CD4-positive, alpha-beta T cell treated with Interleukin-21 for 1 hour (primary cell): ENCODE data around the gene GUCD1.
A peak's percentile ranks its signal among the peaks of the same experiment; 100 is the strongest.
"Not testable (repeated sequence)": the region's sequence is repeated elsewhere in the genome, so short reads cannot be mapped to it uniquely, and the experiment has no call there.

Source experiments
- DNase-seq: peaks from one replicate; pipeline ENCODE4 v3.0.0-alpha.2; 2020

Gene GUCD1

DNA sequence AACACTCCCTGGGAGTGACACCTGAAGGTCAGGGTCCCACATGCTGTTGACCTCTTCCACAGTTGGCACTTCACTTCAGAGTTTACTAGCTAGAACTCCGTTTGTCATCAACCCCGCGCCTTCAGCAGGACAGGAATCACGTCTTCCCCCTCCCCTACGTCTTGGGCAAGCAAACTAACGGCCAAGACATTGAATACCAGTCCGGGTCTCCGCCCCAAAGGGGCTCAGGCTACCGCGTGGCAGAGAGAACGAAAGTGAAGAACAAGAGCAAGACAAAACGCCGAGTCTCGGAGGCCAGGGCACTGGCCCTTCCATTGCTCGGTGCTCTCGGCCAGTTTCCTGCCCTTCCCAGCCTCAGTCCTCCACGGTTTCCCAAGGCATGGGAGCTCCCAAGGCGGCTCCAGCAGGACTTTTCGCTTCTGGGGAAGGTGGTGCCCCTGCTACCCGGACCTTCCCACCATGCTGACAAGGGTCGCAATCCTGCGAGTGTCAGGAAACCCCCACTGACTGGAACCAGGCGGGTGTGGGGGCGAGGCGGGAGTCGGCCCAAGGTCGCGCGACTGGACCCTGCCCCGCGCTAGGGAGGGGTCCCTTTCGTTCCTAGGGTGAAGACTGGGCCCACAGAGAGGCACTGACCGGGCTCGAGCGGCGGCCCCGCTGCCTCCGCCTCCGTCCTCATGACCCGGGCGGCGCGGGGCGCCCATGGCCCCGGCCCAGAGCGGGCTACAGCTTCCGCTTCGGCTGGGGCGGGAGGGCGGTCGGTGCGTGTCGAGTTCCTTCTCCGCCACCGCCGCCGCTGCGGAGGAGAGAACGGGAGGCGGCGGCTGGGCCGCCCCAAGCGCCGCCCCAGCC, at the start of gene GUCD1:
Gene GUCD1 (minus strand): TSS at position 826 of the 852 bp plus-strand sequence. CDS start 147 bp downstream, at position 679.
- DNase-seq: peak; percentile 24

DNA sequence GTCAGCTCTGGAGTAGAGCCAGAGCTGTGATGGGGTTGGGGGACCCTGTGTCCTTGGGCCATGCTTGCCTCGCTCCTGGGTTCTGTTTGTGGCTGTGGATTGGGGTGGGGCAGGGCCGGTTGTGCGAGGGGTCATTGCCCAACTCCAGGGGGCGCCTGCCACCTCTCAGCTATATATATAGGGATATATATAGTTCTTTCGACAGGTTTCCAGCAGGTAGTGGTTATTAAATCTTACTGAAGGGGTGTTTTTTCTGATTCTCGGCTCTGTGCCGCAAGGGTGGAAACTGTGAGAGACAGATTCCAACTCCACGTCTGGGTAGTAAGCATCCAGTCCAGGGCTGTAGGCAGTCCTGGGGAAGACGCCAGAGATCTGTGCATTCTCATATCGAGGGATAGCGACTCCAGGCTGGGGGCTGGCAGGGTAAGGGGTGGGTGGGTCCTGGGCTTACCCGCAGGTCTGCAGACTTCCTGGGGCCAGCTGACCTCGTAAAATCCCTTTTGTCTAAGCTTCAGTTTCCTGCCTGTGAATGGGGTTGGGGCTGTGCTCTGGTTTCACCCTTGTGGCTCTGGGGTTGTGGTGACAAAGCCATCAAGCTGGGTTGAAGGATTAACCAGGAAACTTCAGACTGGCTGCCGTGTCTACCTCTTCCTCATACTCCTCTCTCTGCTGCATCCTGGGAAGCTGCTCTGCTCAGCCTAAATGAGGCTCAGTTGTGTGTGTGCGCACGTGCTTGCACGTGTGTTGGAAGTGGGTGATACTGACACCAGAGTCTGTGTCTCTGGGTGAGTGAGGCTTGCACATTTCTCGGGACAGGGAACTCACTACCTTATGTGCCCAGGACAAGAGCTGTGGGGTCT, 49.1 kb upstream of the GUCD1 start:
- peak; percentile 19 for DNase-seq

DNA sequence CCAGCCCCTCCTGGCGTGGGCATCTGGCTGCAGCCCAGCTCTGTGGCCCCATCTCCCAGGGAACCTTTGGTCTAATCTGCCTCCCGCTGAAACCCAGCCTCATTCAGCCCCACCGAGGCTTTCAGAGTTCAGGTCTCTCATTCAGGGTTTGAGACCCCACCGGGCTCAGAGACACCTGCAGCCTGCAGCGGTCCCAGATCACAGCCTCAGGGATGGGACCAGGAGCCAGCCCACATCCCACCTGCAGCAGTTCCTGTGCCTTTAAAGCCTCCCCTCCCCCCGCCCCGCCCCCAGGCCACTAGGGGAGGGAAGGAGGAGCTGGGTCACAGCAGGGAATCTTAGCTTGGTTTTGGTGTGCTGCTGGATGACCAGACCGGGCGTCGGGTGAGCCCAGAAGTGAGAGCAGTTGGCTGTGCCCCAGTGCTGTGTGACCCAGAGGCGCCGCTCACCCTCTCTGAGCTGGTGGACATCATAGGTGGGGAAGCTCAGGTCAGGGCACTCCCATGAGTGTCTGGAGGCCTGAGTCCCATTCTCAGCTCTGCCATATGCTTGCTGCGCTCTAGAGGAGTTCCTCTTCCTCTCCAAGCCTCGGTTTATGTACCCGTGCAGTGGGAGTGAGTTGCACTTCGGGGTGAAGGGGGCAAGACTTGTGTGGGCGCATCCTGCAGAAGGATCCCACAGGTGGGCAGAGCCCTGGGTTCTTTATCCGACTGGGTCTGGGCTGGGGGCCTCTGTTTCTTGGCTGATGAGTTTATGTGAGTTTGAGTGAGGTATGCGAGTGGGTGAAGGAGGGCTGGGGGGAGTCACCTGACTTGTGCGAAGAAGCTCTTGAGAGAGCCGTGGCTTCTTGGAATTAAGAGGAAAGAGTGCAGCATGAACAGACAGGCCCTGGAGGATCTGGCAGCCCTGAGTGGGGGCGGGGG, 48.2 kb upstream of the GUCD1 start, which contains the start of gene GGT1:
Gene GGT1 (plus strand): TSS at position 347 of the 923 bp plus-strand sequence. CDS start 7,889 bp downstream, outside the sequence.
- DNase-seq: not testable (repeated sequence)

DNA sequence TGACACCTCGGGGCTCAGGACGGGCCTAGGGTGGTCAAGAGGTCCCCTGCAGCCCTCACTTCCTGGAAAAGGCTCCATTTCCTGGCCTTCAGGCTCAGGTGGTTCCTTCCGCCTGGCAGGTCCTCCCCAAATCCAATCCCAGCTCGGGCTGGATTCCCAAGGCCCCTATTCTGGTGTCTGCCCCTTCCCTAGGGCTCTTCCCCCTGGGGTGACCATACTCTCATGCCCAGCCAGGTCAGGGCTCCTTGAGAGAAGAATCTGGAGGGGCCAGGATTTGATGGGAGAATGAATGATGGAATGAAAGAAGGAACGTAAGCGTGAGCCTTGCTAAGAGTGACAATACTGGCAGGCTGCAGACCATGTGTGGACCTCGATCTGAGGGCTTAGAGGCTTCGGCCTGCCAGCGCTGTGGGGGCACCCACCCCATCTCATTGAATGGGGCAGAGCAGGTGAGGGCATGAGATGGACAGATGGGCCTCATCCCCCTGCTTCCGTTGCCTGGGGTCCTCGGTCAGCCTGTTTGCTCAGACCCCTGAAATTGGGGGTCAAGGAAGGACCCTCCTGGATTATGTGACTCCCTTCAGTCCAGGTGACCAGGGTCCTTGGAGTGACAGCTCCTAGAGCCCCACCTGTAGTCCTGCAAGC, 47.3 kb upstream of the GUCD1 start:
- DNase-seq: not testable (repeated sequence)

DNA sequence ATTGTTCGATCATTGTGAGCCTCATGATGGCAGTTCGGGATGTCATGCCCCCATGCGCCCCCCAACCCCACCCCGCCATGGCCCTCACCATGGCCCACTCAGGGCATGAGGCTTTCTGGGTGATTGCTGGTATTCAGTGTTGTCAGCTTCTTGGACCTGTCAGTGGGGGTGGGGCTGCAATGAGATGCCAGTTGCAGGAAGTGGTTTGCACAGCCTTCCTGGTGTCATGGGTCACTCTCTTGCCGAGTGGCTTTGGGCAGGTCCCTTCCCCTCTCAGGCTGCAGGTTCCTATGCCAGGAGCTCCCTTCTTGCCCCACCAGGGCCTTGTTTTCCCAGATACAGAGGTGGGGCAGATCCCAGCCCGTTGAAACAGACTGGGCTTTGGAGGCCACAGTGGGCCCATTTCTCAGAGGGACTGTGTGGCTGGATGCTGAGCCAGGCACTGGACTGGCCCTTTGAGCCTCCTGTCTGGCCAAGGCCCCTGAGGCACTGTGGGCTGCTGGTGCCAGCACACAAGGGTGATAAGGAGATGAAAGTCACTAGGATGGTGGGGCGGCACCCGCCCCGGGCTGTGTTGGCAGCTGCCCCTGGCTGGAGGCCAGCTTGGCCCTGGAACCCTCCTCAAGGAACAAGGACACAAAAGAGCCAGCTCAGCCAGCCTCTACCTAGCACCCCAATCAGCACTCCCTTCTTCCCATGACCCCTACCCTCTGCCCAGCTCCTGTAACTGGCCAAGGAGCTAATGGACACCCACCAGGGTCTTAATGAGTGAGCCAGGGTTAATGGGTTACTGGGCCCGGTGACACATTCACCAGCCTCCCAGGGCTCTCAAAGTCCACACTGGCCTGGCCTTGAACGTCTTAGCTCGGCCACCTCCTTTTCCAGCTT, 46.5 kb upstream of the GUCD1 start:
- peak; percentile 12 for DNase-seq

DNA sequence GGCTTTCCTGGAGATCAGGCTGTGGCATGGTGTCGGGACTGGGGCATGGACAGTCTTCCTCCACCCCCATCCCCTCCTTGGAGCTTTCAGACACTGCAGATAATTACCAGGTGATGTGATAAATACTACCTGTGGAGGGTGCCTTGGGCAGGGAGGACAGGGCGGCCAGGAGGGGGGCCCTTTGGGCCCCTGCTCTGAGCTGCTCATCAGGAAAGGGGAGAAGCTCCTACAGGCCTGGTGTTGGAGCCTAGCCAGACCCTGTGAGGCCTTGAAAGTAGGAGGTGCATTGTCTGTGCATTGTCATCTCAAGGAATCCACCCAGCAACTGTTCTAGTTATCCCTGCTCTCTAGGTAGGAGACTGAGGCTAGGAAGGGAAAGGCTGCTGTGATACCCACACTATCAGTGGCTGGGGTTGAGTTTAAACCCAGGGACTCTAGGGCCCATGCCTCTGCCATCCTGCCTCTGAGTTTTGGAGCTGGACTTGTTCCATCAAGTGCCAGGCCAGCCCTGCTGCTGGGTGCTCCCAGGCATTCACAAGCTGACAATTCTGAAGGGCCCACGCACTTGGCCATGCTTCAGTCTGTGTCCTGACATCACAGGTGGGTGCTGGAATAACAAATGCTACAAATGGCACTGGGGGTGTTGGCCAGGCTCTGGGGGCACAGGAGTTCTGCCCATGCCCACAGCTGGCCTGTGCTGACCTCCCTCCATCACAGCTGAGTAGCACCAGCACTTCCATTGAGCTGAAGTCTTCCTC, 45.2 kb upstream of the GUCD1 start:
- DNase-seq: not testable (repeated sequence)

DNA sequence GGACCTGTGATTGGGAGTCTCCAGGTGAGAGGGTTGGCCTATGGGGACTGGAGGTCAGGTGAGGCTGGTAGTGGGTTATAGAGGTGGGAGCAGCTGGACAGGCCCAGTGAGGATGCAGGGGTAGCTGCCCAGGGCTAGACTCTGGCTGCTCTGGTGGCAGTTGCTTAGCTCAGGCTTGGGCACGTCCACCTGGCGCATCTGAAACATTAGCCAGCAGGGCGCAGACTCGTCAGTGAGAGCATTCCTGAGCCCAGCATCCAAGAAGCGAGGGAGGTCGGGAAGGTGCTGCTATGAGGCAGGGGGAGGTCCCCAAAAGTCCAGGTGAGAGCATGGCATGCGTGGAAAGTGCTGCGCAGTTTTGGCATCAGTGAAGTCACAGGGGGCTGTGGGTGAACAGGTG, 44.6 kb upstream of the GUCD1 start:
- DNase-seq: no peak

DNA sequence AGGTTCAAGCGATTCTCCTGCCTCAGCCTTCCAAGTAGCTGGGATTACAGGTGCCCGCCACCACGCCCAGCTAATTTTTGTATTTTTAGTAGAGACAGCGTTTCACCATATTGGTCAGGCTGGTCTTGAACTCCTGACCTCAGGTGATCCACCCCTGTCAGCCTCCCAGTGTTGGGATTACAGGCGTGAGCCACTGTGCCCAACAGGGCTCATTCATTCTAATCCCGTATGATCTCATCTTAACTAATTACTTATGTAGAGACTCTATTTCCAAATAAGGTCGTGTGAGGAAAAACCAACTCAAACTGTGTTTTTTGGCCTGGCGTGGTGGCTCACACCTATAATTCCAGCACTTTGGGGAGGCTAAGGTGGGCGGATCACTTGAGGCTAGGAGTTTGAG, 42.1 kb upstream of the GUCD1 start:
- not testable (repeated sequence) for DNase-seq

DNA sequence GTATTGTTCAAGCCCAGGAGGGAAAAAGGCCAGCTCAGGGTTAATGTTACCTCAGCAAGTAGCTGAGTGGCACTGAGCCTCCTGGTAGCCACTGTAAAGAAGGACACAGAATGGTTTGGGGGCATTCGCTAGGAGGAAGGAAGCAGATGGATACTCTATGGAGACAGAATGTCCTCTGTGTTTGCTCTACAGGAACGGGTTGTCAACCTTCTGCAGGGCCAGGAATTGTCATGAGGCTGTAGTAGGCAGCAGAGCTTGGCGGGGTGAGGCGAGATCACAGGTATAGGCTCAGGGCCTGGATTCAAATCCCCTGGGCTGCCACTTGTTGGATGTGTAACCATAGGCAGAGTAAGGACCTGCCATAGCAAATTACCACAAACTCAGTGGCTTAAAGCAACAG, 40.9 kb upstream of the GUCD1 start:
- DNase-seq: no peak

DNA sequence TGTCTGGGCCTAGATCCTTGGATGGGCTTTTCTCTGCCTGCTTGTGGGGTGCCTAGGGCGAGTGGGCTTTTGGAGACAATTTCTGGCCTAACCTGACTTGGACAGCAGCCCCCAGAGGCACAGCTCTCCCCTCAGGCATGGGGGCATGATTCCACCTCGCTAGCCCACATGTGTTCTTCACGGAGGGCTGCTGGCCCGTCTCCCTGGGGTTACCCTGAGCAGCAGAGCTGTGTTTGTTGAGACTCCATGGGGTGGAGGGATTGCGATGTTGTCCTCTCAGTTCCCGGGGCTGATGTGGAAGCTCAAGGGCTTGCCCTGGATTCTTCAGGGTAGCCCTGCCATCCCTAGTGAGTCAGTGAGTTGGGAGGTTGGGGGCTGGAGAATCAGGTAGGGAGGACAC, 40.3 kb upstream of the GUCD1 start:
- no peak for DNase-seq

DNA sequence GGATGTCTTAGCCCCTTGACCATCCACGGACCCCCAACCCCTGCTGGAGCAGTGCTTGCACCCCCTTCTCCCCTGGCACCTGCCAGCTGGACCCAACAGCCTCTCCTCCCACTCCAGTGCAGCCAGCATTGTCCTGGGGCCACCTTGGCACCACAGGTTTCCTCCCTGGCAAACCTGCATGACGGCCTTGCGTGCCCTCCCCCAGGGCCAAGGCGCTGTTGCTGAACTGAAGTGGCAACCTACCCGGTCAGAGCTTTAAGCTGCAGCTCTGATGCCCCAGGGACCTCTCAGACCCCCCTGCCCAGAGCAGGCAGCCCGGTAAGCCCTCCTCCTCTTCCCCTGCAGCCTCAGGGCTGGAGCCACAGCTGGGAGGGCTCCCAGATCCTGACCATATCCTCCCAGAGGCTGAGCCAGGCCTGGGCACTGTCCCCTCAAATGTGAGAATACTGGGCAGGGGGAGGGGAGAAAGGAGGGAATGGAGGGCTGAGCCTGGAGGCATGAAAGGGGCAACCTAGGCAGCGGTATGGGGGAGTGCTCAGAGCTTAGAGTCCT, 39.7 kb upstream of the GUCD1 start:
- DNase-seq: no peak

DNA sequence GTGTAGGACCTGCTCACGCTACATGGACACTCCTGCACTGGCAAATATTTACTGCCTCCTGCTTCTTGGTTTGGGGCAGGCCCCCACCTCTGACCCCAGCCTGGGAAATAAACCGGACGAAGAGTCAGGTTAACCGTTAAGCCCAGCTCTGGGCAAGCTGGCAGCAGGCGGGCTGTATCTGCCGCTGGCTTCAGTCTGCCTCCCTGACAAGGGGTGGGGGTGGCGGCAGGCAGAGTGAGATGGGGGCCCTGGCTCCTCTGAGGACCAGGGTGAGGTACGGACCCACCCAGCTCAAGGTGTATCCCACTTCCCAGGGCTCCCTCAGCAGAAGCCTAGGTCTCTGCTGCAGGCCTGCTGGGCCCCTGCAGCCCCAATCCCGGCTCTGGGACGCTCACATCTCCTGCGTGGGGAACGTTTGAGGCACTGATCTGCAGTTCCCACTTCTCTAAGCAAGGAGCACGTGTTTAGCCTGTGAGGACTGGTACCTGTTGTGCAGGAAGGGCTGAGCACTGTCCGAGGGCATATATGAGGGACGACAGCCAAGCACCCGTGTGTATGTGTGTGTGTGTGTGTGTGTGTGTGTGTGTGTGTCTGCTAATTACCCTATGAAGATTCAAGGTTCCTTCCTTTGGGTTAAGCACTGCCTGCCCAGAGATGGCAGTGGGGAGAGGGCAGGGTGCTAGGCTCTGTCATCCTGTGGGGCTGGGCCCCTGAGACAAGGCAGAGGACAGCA, 39.1 kb upstream of the GUCD1 start:
- DNase-seq: no peak

DNA sequence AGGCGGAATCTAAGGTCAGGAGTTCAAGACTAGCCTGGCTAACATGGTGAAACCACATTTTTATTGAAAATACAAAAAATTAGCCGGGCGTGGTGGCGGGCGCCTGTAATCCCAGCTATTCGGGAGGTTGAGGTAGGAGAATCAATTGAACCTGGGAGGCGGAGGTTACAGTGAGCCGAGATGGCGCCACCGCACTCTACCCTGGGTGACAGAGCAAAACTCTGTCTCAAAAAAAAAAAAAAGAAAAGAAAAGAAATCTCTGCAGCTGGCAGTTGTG, 38.6 kb upstream of the GUCD1 start:
- DNase-seq: not testable (repeated sequence)

DNA sequence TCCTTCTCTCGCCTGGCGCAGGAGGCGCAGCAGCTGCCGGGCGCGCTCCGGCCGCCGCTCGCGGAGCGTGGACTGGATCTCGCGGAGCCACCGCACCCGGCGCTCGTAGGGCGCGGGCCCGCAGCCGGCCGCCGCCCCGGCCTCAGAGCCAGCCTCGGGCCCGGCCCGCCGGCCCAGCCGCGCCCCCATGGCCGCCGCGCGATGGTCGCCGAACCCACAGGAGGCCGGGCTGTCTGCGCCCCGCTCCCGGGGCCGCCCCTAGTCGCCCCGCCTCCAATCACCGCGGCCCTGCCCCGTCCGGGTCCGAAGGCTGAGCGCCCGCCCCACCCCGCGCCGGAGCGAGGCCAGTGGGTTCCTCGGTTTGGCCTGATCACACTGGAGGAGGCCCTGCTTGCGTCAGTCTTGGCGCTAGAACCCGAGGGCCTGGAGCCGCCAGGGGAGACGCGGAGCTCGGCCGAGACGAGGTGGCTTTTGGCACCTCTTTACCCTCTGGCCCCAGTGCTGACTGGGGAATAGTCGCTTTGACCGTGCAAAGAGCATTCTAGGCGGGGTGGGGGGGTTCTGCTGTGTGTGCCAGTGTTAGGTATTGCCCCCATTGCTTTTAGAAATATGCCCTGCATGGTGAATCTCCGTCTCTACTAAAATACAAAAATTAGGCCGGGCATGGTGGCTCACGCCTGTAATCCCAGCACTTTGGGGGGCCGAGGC, 38.1 kb upstream of the GUCD1 start, which contains the start of gene LRRC75B:
Gene LRRC75B (minus strand): TSS at position 223 of the 708 bp plus-strand sequence. CDS start 34 bp downstream, at position 189.
- peak; percentile 13 for DNase-seq

DNA sequence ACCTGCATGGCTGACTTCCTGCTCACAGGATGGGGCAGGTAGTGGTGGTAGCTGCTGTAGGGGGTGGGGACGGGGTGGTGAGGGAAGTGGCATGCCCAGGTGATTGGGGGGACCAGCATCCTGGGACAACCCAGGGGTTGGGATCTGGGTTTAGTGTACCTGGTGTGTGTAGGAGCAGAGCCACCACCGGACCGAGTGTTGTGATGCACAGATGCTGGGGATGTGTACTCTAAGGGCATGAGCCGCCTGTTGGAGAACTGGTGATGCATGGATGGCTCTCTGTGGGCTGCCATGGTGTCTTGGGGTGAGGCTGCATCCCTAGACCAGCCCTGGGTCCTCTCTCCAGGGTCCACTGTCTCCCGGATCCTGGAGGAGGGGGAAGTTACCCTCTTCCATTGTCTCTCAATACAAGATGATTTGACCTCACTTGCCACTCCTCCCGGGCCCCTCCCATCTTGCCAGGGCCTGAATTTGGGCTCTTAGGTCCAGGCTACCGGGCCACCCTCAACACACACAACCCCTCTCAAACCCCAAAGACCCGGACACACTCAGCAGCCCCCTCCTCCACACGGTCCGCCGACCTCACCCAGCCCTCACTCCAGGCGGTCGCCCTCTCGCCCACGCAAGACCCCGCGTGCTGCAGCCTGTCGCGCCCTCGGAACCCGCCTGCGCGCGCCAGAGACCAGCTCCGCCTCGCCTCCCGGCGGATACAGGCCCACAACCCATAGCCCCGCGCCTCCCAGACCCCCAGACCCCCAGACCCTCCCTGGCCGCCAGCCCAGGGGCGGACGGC, 37.3 kb upstream of the GUCD1 start:
- no peak for DNase-seq

DNA sequence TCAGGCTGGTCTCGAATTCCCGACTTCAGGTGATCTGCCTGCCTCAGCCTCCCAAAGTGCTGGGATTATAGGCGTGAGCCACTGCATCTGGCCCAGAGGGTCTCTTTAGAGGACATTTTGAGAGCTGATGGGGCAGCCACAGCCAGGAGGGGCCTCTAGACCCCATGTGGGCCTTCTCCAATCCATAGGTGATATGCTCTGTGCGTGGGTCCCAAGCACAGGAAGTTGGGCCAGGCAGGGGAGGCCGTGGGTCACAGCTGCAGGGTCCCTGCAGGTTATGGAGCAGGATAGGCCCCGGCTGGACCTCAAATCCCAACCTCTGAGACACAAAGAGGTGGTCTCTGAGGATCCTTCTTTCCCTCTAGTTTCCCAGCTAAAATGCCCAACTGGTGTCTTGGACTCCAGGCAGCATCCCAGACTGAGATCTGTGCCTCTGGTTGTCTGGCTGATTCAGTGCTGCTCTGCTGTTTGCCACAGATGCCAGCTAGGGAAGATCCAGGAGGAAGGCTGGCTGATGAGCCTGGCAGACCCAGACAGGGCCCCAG, 36.4 kb upstream of the GUCD1 start:
- no peak for DNase-seq

DNA sequence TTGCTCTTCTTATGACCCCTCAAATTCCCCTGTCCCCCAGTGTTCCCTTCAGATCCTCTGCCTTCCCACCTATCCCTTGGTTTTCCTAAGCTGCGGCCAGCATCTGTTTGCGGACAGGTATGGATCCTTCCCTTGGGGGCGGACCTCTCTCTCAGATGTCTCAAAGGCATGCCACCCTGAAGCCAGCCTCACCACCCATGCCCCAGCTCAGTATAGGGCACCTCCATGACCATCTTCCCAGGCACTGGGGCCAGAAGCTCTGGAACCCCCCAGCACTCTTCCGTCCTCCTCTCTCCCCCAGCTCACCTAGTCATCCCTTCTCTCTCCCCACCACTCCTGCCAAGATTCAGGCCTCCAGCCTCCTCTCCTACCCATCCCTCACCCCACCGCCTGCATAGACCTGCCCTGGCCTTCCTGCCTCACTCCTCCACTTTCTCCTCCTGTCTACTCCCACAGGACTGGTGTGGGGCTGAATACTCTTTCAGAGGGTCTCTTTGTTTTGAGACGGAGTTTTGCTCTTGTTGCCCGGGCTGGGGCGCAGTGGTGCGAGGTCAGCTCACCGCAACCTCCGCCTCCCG, 35.7 kb upstream of the GUCD1 start:
- DNase-seq: no peak
